Activated CD4-positive, alpha-beta T cell treated with anti-CD3 and anti-CD28 coated beads, Interleukin-2, Interleukin-4, amounts not matched to agents 100 ng/mL and 50 ng/mL, durations not matched to agents 16 hours and 8 hours (primary cell): Measurements from ENCODE around the gene IL18BP.

Experiments used
- DNase-seq: peaks from one replicate; pipeline ENCODE4 v3.0.0-alpha.2; 2020; ENCODE audit warnings: low spot score

Gene IL18BP

GRCh38 chr11:72045849-72046248, 47.1 kb downstream of the IL18BP start:
- DNase-seq: no peak

- DNase-seq: no peak
Measured at GRCh38 chr11:72048766-72049460, 50.2 kb downstream of the IL18BP start.
